SK-N-MC (cell line): ENCODE measurements around the gene KAT6B.
"Not testable (repeated sequence)": the region's sequence is repeated elsewhere in the genome, so short reads cannot be mapped to it uniquely, and the experiment has no call there.

Source experiments
- DNase-seq: peaks from one replicate; pipeline ENCODE4 v3.0.0-alpha.2; 2011; ENCODE audit warnings: low read depth, low spot score
- H3K27ac ChIP-seq: fragments of 200-600 bp; sonication (generic); 2 replicates; pipeline ENCODE4 v1.5.1; 2016; ENCODE audit warnings: mixed run types
- H3K36me3 ChIP-seq: fragments of 200-600 bp; sonication (generic); 2 replicates; pipeline ENCODE4 v1.6.1; 2017; ENCODE audit warnings: antibody characterized with exemption, low read length, mixed read lengths; ENCODE audit not compliant: insufficient read depth
- H3K4me3 ChIP-seq: fragments of 200-600 bp; sonication (generic); 2 replicates; pipeline ENCODE4 v1.5.1; 2016
- H3K9ac ChIP-seq: fragments of 200-600 bp; sonication (generic); 2 replicates; pipeline ENCODE4 v1.8.0; 2017; ENCODE audit warnings: mixed run types, mixed read lengths; ENCODE audit not compliant: insufficient read length
- H3K9me3 ChIP-seq: fragments of 200-600 bp; sonication (generic); 2 replicates; pipeline ENCODE4 v1.6.1; 2017; ENCODE audit warnings: low read depth, mild to moderate bottlenecking, antibody characterized with exemption, low read length, moderate library complexity, mixed read lengths
- EZH2 ChIP-seq: fragments of 200-600 bp; sonication (generic); IDR thresholded peaks from one replicate; pipeline ENCODE4 v1.6.1; 2017; ENCODE audit warnings: antibody characterized with exemption
- FOXP2 ChIP-seq: optimal IDR thresholded peaks from 2 replicates; pipeline ENCODE3; 2011; ENCODE audit warnings: mild to moderate bottlenecking, moderate library complexity; ENCODE audit not compliant: insufficient read depth; ENCODE audit errors: extremely low read length, control extremely low read depth
- POLR2AphosphoS5 ChIP-seq: IDR thresholded peaks from 2 replicates; pipeline ENCODE4 v1.6.1; 2012; ENCODE audit warnings: mild to moderate bottlenecking, low read depth, low read length, borderline replicate concordance

Gene KAT6B

DNA sequence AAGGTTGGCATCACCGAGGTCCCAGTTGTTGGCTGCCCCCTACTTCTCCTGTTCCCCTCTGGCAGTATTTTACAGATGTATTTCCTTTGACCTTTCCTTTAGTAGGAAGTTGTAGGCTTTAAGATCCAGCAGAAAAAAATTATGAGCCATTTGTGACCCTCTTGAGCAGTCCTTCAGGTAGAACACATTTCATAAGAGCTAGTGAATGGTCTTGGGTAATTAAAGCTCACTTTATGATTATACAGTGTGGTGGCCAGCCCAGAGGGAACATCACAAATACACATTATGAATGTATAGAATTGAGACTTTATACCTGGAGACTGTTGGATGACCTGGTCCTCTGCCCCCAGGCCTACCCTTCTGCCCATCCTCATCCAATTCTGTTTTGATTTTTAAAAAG, 57.0 kb downstream of the KAT6B start:
- H3K9ac ChIP-seq, result no peak overlapping the region
- TF ChIP-seq FOXP2 (no peak), EZH2 (no peak), POLR2AphosphoS5 (no peak)

DNA sequence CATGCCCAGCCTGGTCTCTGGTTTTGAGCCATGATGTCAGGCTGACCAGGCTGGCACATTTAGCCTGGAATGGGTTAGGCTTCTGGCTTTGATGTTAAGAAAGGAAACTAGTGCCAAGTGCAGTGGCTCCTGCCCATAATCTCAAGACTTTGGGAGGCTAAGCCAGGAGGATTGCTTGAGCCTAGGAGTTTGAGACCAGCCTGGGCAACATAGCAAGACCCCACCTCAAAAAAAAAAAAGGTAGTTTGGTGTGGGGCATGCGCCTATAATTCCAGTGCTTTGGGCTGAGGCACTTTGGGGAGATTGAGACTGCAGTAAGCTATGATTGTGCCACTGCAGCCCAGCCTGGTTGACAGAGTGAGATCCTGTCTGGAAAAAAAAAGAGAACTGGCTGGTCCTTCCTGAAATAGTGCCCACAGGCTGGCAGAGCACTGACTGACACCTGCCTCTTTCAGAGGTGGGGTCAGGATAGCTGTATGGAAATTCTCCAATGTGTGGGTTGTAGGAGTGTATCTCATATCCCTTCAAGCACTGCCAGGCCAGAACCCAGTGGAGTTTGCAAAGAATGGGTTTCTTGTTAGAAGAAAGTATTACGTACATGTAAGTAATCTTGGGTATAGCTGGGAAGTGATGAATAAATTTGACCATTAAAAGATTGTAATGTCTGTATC, 61.3 kb downstream of the KAT6B start:
- Histone ChIP-seq H3K27ac (no peak overlapping the region), H3K9ac (no peak overlapping the region), H3K9me3 (no peaks in the 10 kb centered on the region), H3K4me3 (no peak overlapping the region), H3K36me3 (no peaks in the 10 kb centered on the region)
- no peak for TF ChIP-seq FOXP2
- TF ChIP-seq EZH2, result no peak
- no peak for TF ChIP-seq POLR2AphosphoS5
- no peak for DNase-seq

More for the DNA sequence above, 57.0 kb downstream of the KAT6B start:
- no peak overlapping the region for H3K27ac ChIP-seq
- H3K36me3 ChIP-seq, result no peaks in the 10 kb centered on the region
- no peak for DNase-seq
- H3K9me3 ChIP-seq, result no peaks in the 10 kb centered on the region
- no peak overlapping the region for H3K4me3 ChIP-seq

DNA sequence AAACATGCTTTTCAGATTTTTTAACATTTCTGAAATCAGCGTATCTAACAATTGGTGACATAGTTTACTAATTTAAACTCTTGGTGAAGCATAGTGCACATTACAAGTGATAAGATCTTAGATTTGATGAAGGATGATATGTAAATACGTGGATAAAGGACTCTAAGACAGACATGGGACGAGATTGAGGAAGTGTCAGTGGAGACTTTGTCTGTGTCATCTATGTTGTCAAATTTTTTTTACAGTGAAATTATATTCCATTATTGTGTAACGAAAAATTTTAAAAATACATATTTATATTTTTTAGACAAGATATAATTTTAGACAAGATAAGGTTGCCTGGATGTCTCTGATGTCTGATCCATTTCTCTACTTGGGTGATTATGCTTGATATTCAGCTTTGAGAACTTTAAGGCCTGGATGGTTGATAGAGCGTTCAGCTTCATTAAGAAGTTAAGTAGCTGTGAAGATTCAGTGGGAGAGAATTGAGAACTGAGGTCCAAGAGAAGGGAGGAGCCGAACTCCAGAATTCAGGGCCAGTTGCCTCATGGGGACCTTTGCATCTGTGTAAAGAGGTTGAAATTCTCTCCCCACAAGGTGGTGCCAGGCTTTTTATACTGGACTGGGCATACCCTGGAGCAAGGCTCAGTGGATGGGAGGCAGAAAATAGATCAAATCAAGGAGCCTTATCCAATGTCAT, 62.7 kb downstream of the KAT6B start:
- no peak for TF ChIP-seq POLR2AphosphoS5
- no peak for TF ChIP-seq FOXP2
- TF ChIP-seq EZH2, result no peak
- DNase-seq, result no peak
- Histone ChIP-seq H3K4me3 (no peak overlapping the region), H3K9ac (no peak overlapping the region), H3K36me3 (no peaks in the 10 kb centered on the region), H3K9me3 (no peaks in the 10 kb centered on the region), H3K27ac (no peak overlapping the region)

DNA sequence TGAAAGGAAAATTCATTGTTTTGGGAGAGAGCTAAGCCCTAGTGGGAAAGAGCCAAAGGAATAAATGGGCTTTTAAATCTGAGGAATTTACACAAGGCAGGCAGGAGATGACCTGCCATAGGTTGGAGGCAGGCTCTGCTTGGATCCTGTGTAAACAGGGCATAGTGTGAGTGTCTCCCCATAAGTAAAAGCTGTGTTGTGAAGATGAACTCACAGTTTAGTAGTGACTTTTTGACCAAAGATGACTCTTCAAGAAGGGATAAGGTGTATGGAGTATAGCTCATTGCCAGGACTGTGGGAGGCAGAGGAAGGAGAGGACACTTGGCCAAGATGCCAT, 63.2 kb downstream of the KAT6B start:
- Histone ChIP-seq H3K36me3 (no peaks in the 10 kb centered on the region), H3K9ac (no peak overlapping the region), H3K4me3 (no peak overlapping the region), H3K9me3 (no peaks in the 10 kb centered on the region), H3K27ac (no peak overlapping the region)
- no peak for DNase-seq
- TF ChIP-seq FOXP2 (no peak), EZH2 (no peak), POLR2AphosphoS5 (no peak)

DNA sequence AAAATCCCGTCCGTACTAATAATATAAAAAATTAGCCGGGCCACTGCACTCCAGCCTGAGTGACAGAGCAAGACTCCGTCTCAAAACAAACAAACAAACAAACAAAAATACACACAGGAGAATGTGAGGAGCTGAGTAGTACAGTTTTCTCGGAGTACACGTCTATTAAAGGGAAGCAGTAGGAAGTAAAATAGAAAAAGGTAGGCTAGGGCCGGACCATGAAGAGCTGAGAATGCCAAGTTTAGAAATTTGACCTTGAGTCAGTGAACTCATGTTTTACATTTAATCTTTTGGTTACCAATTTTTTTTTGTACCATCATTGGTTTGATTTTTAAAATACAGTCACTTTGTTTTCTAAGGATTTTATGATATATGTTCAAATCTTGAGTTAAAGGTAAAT, 64.1 kb downstream of the KAT6B start:
- no peak for TF ChIP-seq FOXP2
- TF ChIP-seq EZH2, result no peak
- no peak for TF ChIP-seq POLR2AphosphoS5
- Histone ChIP-seq H3K4me3 (no peak overlapping the region), H3K9me3 (no peaks in the 10 kb centered on the region), H3K9ac (no peak overlapping the region), H3K27ac (no peak overlapping the region), H3K36me3 (no peaks in the 10 kb centered on the region)
- DNase-seq, result no peak

DNA sequence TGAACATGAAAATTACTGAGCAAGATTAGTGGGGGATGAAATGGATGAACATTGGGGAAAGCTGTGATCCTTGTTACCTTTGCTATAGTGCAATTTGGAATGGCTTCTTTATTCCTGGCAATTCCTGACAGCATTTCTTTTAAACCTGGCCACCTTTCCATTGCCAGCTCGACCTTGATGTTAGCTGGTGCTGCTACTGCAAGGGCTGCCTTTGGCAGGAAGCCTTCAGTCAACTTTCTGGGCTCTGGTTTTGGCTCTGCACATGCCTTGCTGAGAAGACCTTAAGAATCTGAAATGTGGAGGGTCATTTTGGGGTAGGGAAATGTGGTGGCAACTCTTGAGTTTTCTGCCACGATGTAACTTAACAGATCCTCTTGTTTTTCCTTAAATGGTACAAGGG, 64.7 kb downstream of the KAT6B start:
- DNase-seq, result no peak
- H3K27ac ChIP-seq, result no peak overlapping the region

DNA sequence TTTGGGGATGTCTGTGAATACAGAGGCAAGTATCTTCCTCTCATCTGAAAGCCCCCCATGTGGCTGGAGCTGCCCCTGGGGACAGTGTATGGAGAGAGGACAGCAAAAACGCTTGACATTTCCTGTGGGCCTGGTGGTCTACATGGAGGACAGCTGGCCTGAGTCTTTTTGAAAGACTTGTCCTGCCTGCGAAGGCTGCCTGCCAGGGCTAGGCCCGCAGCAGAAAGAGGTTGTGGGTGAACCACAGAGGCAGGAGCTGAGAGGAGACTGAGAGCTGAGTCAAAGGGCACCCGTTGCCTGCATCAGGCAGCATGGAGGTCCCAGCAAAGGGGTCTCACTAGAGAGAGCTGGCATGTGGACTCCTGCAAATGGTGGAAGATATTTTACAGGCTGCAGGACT, 66.4 kb downstream of the KAT6B start:
- TF ChIP-seq POLR2AphosphoS5 (no peak), EZH2 (no peak), FOXP2 (no peak)

More for the DNA sequence above, 64.7 kb downstream of the KAT6B start:
- TF ChIP-seq FOXP2 (no peak), EZH2 (no peak), POLR2AphosphoS5 (no peak)
- no peak overlapping the region for H3K4me3 ChIP-seq
- no peaks in the 10 kb centered on the region for H3K36me3 ChIP-seq
- no peaks in the 10 kb centered on the region for H3K9me3 ChIP-seq
- no peak overlapping the region for H3K9ac ChIP-seq

DNA sequence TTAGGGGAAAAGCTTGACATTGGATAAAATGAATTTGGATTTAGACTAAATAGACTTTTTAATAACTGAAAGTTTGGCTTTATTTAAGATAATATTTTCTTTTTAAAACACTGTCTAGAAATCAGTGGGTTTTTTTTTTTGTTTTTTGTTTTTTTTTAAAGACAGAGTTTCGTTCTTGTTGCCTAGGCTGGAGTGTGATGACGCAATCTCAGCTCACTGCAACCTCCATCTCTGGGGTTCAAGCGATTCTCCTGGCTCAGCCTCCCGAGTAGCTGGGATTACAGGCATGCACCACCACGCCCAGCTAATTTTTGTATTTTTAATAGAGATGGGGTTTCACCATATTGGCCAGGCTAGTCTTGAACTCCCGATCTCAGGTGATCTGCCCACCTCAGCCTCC, 66.9 kb downstream of the KAT6B start:
- not testable (repeated sequence) for H3K9ac ChIP-seq, DNase-seq, H3K36me3 ChIP-seq, H3K4me3 ChIP-seq, H3K9me3 ChIP-seq, H3K27ac ChIP-seq

More for the DNA sequence above, 66.4 kb downstream of the KAT6B start:
- Histone ChIP-seq H3K9ac (no peak overlapping the region), H3K27ac (no peak overlapping the region), H3K9me3 (no peaks in the 10 kb centered on the region), H3K36me3 (no peaks in the 10 kb centered on the region), H3K4me3 (no peak overlapping the region)
- no peak for DNase-seq
